GM12875 (cell line): ENCODE results near the gene SLC12A5.

ENCODE experiments used
- H3K4me3 ChIP-seq: one replicate; pipeline ENCODE4 v1.5.1; 2011; ENCODE audit warnings: low read depth, low read length, control low read depth
- TF ChIP-seq, protein P1 (sequence below): IDR thresholded peaks from 2 replicates; pipeline ENCODE4 v1.5.1; 2011; ENCODE audit warnings: low read depth, mild to moderate bottlenecking, control low read depth, inconsistent platforms, low read length, moderate library complexity, borderline replicate concordance; ENCODE audit not compliant: insufficient read depth

The SLC12A5 gene

GRCh38 chr20:46028110-46028509 is 905 bp upstream of the SLC12A5 start:
- TF ChIP-seq, protein P1, sequence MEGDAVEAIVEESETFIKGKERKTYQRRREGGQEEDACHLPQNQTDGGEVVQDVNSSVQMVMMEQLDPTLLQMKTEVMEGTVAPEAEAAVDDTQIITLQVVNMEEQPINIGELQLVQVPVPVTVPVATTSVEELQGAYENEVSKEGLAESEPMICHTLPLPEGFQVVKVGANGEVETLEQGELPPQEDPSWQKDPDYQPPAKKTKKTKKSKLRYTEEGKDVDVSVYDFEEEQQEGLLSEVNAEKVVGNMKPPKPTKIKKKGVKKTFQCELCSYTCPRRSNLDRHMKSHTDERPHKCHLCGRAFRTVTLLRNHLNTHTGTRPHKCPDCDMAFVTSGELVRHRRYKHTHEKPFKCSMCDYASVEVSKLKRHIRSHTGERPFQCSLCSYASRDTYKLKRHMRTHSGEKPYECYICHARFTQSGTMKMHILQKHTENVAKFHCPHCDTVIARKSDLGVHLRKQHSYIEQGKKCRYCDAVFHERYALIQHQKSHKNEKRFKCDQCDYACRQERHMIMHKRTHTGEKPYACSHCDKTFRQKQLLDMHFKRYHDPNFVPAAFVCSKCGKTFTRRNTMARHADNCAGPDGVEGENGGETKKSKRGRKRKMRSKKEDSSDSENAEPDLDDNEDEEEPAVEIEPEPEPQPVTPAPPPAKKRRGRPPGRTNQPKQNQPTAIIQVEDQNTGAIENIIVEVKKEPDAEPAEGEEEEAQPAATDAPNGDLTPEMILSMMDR, result no peak
- H3K4me3 ChIP-seq, result no peak overlapping the region

DNA sequence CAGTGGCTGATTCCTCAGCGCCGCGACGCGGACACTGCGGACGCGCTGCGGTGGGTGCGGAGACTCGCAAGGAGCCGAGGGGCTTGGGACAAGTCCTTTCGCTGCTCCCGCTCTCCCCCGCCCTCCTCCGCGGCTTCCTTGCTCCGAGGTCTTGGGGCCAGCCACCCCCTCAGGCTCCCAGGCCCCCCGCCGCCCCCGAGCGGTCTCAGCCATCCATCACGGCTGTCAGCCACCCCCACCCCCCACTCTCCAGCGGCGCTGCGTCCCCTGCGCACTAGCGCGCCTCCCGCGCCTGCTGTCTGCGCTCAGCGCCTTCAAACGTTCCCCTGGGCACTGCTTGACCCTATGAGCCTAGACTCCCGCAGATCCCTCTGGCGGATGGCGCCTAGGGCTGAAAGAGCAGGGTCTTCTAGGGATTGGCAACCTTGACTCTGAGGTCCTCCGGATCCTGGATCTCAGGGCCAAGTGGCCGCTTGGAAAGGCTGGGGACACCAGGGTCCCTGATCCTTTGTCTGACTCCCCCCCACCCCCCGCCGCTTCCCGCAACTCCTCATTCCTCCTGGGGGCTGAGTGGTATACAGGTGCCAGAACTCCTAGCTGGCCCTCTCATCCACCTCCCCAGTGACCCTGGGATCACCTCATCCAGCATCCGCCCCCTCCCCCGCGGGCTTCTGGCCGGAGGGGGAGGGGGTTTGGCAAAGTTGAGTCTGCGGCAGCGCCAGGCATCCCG is 1.4 kb downstream of the SLC12A5 start:
- H3K4me3 ChIP-seq, result no peak overlapping the region
- TF ChIP-seq, protein P1, result no peak

DNA sequence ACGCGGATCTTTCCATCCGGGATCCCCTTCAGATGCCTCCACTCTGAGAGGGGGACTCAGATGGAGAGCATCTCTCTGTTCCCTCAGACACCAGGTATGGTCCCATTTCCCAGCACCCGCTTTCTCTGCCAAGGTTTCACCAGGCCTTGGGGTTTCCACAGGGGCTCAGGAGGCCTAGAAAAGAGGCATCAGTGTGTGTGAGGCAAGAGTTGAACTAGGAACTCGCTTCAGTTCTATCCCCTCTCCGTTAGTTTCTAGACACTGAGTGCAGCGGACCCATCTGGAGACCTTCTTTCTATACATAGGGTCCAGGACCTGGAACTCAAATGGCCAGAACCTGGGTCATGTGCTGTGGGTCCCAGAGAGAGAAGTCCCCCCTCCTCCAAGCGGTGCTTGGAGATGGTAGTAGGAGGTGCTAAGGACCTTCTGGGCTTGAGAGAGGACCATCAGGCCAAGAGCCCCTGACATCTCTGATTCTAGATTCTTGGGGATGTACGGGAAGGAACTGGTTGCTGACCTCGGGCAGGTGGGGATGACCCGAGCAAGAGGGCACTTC is 2.1 kb downstream of the SLC12A5 start:
- no peak overlapping the region for H3K4me3 ChIP-seq
- TF ChIP-seq, protein P1, result no peak

DNA sequence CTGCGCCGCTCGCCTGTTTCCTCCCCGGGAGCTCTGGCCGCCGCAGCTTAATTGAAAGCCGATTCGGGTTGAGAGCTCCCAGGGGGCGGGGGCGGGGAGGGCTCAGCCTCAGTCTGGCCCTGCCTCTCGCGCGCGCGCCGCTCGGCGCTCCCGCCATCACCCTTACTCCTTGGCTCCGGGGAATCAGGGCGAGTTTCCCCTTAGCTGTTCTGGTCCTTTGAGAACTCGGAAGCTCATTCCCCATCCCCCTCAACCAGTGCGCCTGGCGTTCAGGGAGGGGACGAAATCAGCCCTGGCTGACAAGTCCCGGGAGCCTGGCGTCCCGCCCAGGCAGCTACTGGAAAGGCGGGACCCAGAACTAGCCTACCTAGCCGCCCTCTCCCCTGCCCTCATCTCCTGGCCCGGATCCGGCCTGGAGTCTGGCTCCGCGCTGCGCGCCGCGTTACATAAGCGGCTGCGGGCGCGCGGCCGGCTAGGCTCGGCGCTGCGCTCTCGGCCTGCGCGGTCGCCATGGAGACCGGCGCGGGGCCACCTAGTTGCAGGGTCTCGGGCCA is 2.8 kb downstream of the SLC12A5 start:
- no peak overlapping the region for H3K4me3 ChIP-seq
- TF ChIP-seq, protein P1, result no peak

- H3K4me3 ChIP-seq, result no peak overlapping the region
- TF ChIP-seq, protein P1, result no peak
Measured at GRCh38 chr20:46034039-46034438, 5.0 kb downstream of the SLC12A5 start.

DNA sequence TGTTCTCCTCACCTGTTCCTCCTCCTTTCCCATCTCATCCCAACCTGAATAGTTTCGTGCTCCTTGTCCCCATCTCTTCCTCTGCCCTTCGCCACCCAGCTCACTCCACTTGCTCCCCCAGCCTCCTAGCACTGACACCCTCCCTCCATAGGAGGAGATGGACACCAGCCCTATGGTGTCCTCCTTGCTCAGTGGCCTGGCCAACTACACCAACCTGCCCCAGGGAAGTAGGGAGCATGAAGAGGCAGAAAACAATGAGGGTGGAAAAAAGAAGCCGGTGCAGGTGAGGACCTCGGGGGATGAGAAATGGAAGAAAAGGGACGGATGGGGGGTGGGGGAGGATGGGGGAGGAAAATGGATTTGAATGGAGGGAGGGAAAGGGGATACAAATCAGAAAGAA is 6.2 kb downstream of the SLC12A5 start:
- TF ChIP-seq, protein P1, result no peak

GRCh38 chr20:46035713-46036112 is 6.7 kb downstream of the SLC12A5 start:
- TF ChIP-seq, protein P1, result no peak
- H3K4me3 ChIP-seq, result no peak overlapping the region

More for the DNA sequence above, 6.2 kb downstream of the SLC12A5 start:
- no peak overlapping the region for H3K4me3 ChIP-seq
